ENCODE results near the gene ZMIZ1. TPM values are rescaled to one million over a fixed set of nuclear protein-coding genes. Genes with fewer than 3 reads are reported as not detected.

The ZMIZ1 gene
- total RNA-seq, 4 donors from 2014 or later, result 71.9 to 104 (median 79.5) TPM

- H3K4me1 ChIP-seq, result peaks cover 43% of the 10 kb centered on the region
- H3K9me3 ChIP-seq, result no peaks in the 10 kb centered on the region
- no CpG with 5 or more reads among the region's 17 CpGs for WGBS
- peak overlapping the region; percentile 98 for H3K27ac ChIP-seq
- H3K27me3 ChIP-seq, result no peaks in the 10 kb centered on the region
- DNase-seq (ENCODE audit: low spot score in 2 of 2), result no peak
- H3K36me3 ChIP-seq, result no peaks in the 10 kb centered on the region
- no peak for TF ChIP-seq CTCF (IDR thresholded peaks at IDR 0.05)
- no peak for TF ChIP-seq POLR2AphosphoS5 (IDR thresholded peaks at IDR 0.05)
- TF ChIP-seq EP300 (IDR thresholded peaks at IDR 0.05), result no peak
- no peak for TF ChIP-seq POLR2A (IDR thresholded peaks at IDR 0.05)
- peak overlapping the region; percentile 74 for H3K4me3 ChIP-seq
These were observed 584 bp upstream of the ZMIZ1 start for GRCh38 chr10:79068203-79068561.

GRCh38 chr10:79069325-79070080 is 737 bp downstream of the ZMIZ1 start:
- H3K27ac ChIP-seq, result peak overlapping the region; percentile 98
- H3K27me3 ChIP-seq, result no peaks in the 10 kb centered on the region
- H3K4me3 ChIP-seq, result peak overlapping the region; percentile 74
- DNase-seq (ENCODE audit: low spot score in 2 of 2), result no peak
- WGBS, result 2% methylated on average over 38 of the region's 77 CpGs
- H3K36me3 ChIP-seq, result no peaks in the 10 kb centered on the region
- no peak for TF ChIP-seq POLR2A (IDR thresholded peaks at IDR 0.05)
- TF ChIP-seq CTCF (IDR thresholded peaks at IDR 0.05), result no peak
- no peak for TF ChIP-seq POLR2AphosphoS5 (IDR thresholded peaks at IDR 0.05)
- TF ChIP-seq EP300 (IDR thresholded peaks at IDR 0.05), result no peak
- H3K9me3 ChIP-seq, result no peaks in the 10 kb centered on the region
- H3K4me1 ChIP-seq, result peaks cover 56% of the 10 kb centered on the region

GRCh38 chr10:79070081-79070605 is 1.4 kb downstream of the ZMIZ1 start:
- Histone ChIP-seq H3K9me3 (no peaks in the 10 kb centered on the region), H3K4me3 (peak overlapping the region; percentile 74), H3K36me3 (no peaks in the 10 kb centered on the region), H3K4me1 (peaks cover 63% of the 10 kb centered on the region), H3K27ac (peak overlapping the region; percentile 98), H3K27me3 (no peaks in the 10 kb centered on the region)
- 0% methylated on average over 12 of the region's 55 CpGs for WGBS
- DNase-seq (ENCODE audit: low spot score in 2 of 2), result no peak
- TF ChIP-seq CTCF (IDR thresholded peaks at IDR 0.05) (no peak), EP300 (IDR thresholded peaks at IDR 0.05) (no peak), POLR2AphosphoS5 (IDR thresholded peaks at IDR 0.05) (no peak), POLR2A (IDR thresholded peaks at IDR 0.05) (no peak)

- TF ChIP-seq POLR2A (IDR thresholded peaks at IDR 0.05), result peak; percentile 2 to 44
- TF ChIP-seq CTCF (IDR thresholded peaks at IDR 0.05), result no peak
- TF ChIP-seq EP300 (IDR thresholded peaks at IDR 0.05), result no peak
- TF ChIP-seq POLR2AphosphoS5 (IDR thresholded peaks at IDR 0.05), result peak in 2 of 3 donors; percentile 78 to 82
- Histone ChIP-seq H3K4me3 (peak overlapping the region; percentile 74), H3K27me3 (no peaks in the 10 kb centered on the region), H3K4me1 (peaks cover 69% of the 10 kb centered on the region), H3K9me3 (no peaks in the 10 kb centered on the region), H3K36me3 (no peaks in the 10 kb centered on the region), H3K27ac (peak overlapping the region; percentile 98)
- peak; percentile 96 to 97 for DNase-seq (ENCODE audit: low spot score in 2 of 2)
- under 1% methylated on average over 24 of the region's 32 CpGs for WGBS
These were observed 2.0 kb downstream of the ZMIZ1 start for GRCh38 chr10:79070606-79071395.

Data from suprapubic skin (tissue), 4 donors.